Breast epithelium (tissue), 4 donors: Measurements from ENCODE around the gene MDGA2. TPM values are rescaled to one million over a fixed set of nuclear protein-coding genes. Genes with fewer than 3 reads are reported as not detected.

ENCODE experiments used
- DNase-seq, 2 donors: peaks; one replicate each; pipeline ENCODE4 v3.0.0-alpha.2; 2019; ENCODE audit warnings: low spot score in 2 of 2
- H3K27ac ChIP-seq, 2 donors: fragments of 200-600 bp; sonication (generic) in 1 of 2; one replicate each; pipeline ENCODE4 v1.5.1; 2016 to 2019; ENCODE audit warnings: mild to moderate bottlenecking in 1 of 2
- H3K27me3 ChIP-seq, 2 donors: fragments of 200-600 bp; sonication (generic) in 1 of 2; one replicate each; pipeline versions ENCODE4 v1.5.1 to v1.6.0; 2017 to 2019; ENCODE audit warnings: control low read depth in 1 of 2, mild to moderate bottlenecking in 1 of 2
- H3K36me3 ChIP-seq: fragments of 200-600 bp; one replicate; pipeline ENCODE4 v1.5.1; 2019
- H3K4me1 ChIP-seq, 2 donors: fragments of 200-600 bp; sonication (generic); one replicate each; pipeline ENCODE4 v1.5.1; 2016 to 2019; ENCODE audit warnings: control low read depth in 1 of 2
- H3K4me3 ChIP-seq, 3 donors: fragments of 200-600 bp; sonication (generic); 1 replicate in 2 of 3; 2 replicates in 1 of 3; pipeline ENCODE4 v1.5.1; 2016 to 2019; ENCODE audit warnings: mild to moderate bottlenecking in 3 of 3, moderate library complexity in 2 of 3
- H3K9me3 ChIP-seq, 2 donors: fragments of 200-600 bp; sonication (generic) in 1 of 2; one replicate each; pipeline ENCODE4 v1.5.1; 2016 to 2019; ENCODE audit warnings: control low read depth in 1 of 2
- POLR2A ChIP-seq: fragments of 450-650 bp; IDR thresholded peaks from one replicate; pipeline ENCODE4 v1.6.1; 2016; ENCODE audit warnings: antibody characterized with exemption, mild to moderate bottlenecking, moderate library complexity
- POLR2AphosphoS5 ChIP-seq, 3 donors: sonication (generic); formaldehyde crosslinking; IDR thresholded peaks; one replicate each; pipeline ENCODE4 v1.6.1; 2017; ENCODE audit warnings: antibody characterized with exemption in 3 of 3
- intact Hi-C: fragments of 100-400 bp; cut with DNase I; formaldehyde crosslinking; loops from one replicate; pipeline ENCODE4 v1.15.1; 2023; ENCODE audit warnings: low total_unique reads
- total RNA-seq, 3 donors: library from RNA; depleted of rRNA; stranded (reverse); fragments of >200 nt; gene quantifications; one replicate each; pipeline ENCODE4 v1.1.0, GENCODE V29; 2016
- TF ChIP-seq, protein P1 (sequence below), 3 donors: fragments of 450-650 bp; IDR thresholded peaks; one replicate each; pipeline ENCODE4 v1.5.1; 2016 to 2017; ENCODE audit warnings: antibody characterized with exemption in 3 of 3, mild to moderate bottlenecking in 3 of 3, moderate library complexity in 3 of 3

MDGA2 gene
- total RNA-seq, 3 donors from 2014 or later, result not detected

- intact Hi-C loops, result no loop called here
- no peak for DNase-seq
- TF ChIP-seq, protein P1, sequence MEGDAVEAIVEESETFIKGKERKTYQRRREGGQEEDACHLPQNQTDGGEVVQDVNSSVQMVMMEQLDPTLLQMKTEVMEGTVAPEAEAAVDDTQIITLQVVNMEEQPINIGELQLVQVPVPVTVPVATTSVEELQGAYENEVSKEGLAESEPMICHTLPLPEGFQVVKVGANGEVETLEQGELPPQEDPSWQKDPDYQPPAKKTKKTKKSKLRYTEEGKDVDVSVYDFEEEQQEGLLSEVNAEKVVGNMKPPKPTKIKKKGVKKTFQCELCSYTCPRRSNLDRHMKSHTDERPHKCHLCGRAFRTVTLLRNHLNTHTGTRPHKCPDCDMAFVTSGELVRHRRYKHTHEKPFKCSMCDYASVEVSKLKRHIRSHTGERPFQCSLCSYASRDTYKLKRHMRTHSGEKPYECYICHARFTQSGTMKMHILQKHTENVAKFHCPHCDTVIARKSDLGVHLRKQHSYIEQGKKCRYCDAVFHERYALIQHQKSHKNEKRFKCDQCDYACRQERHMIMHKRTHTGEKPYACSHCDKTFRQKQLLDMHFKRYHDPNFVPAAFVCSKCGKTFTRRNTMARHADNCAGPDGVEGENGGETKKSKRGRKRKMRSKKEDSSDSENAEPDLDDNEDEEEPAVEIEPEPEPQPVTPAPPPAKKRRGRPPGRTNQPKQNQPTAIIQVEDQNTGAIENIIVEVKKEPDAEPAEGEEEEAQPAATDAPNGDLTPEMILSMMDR (IDR thresholded peaks at IDR 0.05), result no peak
- no peak for TF ChIP-seq POLR2A
- no peak for TF ChIP-seq POLR2AphosphoS5 (IDR thresholded peaks at IDR 0.05)
- Histone ChIP-seq H3K9me3 (no peaks in the 10 kb centered on the region), H3K4me1 (no peaks in the 10 kb centered on the region), H3K4me3 (no peak overlapping the region), H3K27me3 (no peaks in the 10 kb centered on the region), H3K27ac (no peak overlapping the region), H3K36me3 (no peaks in the 10 kb centered on the region)
Observed at GRCh38 chr14:47269756-47270492, 405.5 kb downstream of the MDGA2 start.

GRCh38 chr14:47264842-47265241 lies 410.6 kb downstream of the MDGA2 start:
- Histone ChIP-seq H3K27me3 (no peaks in the 10 kb centered on the region), H3K9me3 (no peaks in the 10 kb centered on the region), H3K4me3 (no peak overlapping the region), H3K36me3 (no peaks in the 10 kb centered on the region), H3K4me1 (no peaks in the 10 kb centered on the region), H3K27ac (no peak overlapping the region)
- TF ChIP-seq POLR2A (no peak), POLR2AphosphoS5 (IDR thresholded peaks at IDR 0.05) (no peak)
- TF ChIP-seq, protein P1 (IDR thresholded peaks at IDR 0.05), result no peak
- intact Hi-C loops, result no loop called here
- DNase-seq, result no peak

GRCh38 chr14:47262801-47263200 lies 412.6 kb downstream of the MDGA2 start:
- DNase-seq, result no peak
- Histone ChIP-seq H3K9me3 (no peaks in the 10 kb centered on the region), H3K36me3 (no peaks in the 10 kb centered on the region), H3K4me1 (no peaks in the 10 kb centered on the region), H3K27ac (no peak overlapping the region), H3K4me3 (no peak overlapping the region), H3K27me3 (no peaks in the 10 kb centered on the region)
- intact Hi-C loops, result no loop called here
- TF ChIP-seq POLR2AphosphoS5 (IDR thresholded peaks at IDR 0.05) (no peak), POLR2A (no peak)
- TF ChIP-seq, protein P1 (IDR thresholded peaks at IDR 0.05), result no peak

DNA sequence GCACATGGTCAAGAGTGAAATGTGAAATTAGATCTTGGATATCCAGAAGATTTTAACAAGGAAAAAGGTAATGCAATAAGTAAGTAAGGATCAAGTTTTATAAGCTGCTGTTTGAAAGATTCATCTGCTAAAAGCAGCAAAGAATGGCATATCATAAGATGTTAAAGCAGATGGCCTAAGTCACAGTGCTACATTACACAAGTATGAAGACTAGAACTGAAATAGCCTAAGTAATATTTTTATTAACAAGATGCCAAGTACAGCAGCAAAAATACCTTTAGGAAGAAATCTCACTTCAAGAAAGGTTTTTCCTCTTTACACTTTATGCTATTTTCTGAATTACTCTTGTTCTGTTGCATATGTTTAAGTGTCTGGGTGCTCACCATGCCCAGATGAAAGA lies 414.1 kb downstream of the MDGA2 start:
- intact Hi-C loops, result no loop called here
- H3K36me3 ChIP-seq, result no peaks in the 10 kb centered on the region
- H3K27me3 ChIP-seq, result no peaks in the 10 kb centered on the region
- H3K4me3 ChIP-seq, result no peak overlapping the region
- H3K27ac ChIP-seq, result no peak overlapping the region
- TF ChIP-seq, protein P1 (IDR thresholded peaks at IDR 0.05), result no peak
- TF ChIP-seq POLR2AphosphoS5 (IDR thresholded peaks at IDR 0.05) (no peak), POLR2A (no peak)
- no peak for DNase-seq
- no peaks in the 10 kb centered on the region for H3K4me1 ChIP-seq
- no peaks in the 10 kb centered on the region for H3K9me3 ChIP-seq

DNA sequence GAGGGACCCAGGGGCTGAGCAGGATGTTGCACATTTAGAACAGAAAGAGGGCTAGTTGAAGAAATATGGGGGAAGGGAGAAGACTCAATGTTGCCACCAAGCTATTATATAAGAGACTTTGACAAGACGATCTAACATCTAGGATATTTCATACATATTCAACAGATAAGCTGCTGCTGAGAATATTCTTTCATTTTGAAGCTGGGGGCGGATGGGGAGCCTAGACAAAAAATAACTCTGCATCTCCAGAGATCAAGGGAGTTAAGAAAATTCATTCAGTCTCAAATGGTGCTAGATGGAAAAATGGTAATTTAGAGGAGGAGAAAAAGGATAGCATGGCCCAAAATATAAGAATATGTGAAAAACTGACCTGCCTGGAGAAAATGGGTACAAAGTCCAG lies 415.6 kb downstream of the MDGA2 start:
- TF ChIP-seq, protein P1 (IDR thresholded peaks at IDR 0.05), result no peak
- TF ChIP-seq POLR2AphosphoS5 (IDR thresholded peaks at IDR 0.05) (no peak), POLR2A (no peak)
- no peak overlapping the region for H3K4me3 ChIP-seq
- H3K36me3 ChIP-seq, result no peaks in the 10 kb centered on the region
- no peaks in the 10 kb centered on the region for H3K4me1 ChIP-seq
- intact Hi-C loops, result no loop called here
- no peaks in the 10 kb centered on the region for H3K9me3 ChIP-seq
- H3K27ac ChIP-seq, result no peak overlapping the region
- no peak for DNase-seq
- no peaks in the 10 kb centered on the region for H3K27me3 ChIP-seq
